HG02885 (cell line): ENCODE measurements around the gene LMO1.

Experiments used
- ATAC-seq: cut with Tn5 transposase; IDR thresholded peaks from one replicate; pipeline ENCODE4 v1.9.1; 2021; ENCODE audit warnings: mild to moderate bottlenecking; ENCODE audit not compliant: unreplicated experiment, poor library complexity

The LMO1 gene

DNA sequence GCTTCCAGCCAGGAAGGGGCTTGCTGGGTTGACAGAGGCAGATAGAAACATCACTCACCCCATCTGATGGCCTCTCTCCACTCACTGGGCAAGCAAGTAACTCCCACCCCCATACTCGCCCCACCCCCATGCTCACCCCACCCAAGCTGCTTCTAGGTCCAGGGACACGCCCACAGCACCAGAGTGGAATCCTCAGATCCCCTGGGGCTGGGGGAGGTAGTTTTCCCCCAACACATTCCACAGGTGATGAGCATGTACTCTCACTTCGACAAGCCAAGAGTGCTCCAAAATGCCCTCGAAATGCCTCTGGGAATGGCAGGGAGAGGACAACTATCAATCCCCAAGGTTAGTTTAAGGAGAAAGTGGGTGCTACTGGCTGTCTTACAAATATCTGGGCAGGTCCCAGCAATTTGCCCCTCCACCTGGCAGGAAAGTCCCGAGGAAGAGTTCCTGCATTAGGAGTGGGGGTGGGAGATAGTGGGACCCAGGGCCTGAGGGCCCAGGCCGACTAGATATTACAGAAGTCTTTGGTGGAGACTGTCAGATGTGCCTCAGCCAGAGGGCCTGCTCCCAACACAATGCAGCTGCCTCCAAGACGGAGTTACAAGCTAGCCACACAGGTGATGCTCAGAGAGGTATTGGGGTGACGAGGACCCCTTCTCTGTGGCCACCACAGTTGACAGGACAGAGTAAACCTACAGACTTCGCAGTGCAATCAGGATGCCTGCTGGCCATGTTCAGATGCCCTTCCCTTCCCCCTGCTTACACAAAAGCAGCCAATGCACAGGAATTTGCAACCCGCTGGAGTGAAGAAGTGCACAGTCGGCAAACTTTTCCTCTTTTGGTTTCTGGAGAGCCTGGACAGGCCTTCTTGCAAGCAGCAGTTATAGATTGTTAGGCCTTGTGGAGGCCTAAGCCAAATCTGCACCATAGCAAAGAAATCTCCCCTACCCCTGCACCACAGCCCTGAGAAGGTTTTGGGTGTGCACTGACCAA, 2.9 kb upstream of the LMO1 start:
- ATAC-seq: no peak

GRCh38 chr11:8265681-8266241, 2.1 kb upstream of the LMO1 start:
- no peak for ATAC-seq

DNA sequence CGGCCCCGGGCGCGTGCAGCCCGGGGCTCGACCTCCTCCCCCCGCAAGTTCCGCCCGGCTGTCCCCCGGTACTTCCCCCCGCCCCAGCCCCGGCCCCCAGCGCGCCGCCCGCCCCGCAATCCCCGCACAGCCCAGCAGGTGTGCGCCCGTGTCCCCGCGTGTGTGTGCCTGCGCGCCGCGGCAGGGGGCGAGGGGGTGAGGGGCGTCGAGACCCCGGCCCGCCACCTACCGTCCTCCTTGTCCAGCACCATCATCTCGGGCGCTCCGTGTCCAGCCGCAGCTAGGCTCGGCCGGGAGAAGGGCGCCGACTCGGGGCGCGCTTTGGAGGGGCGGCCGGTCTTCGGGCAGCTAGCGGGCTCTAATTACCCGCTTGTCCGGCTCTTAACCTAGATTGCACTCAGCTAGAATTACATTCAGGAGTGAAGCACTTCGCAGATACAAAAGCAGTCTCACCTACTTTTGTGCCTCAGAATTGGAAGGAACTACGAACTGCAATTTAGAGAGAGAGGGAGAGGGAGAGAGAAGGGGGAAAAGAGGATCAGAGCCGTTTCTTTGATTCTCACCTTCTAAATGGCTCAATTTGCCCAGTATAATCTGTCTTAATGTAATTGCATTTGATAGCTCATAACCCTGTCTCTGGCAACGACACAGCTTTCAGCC, 439 bp downstream of the LMO1 start:
- peak; percentile 8 for ATAC-seq

GRCh38 chr11:8262552-8263108, 1.0 kb downstream of the LMO1 start:
- peak; percentile 39 for ATAC-seq

DNA sequence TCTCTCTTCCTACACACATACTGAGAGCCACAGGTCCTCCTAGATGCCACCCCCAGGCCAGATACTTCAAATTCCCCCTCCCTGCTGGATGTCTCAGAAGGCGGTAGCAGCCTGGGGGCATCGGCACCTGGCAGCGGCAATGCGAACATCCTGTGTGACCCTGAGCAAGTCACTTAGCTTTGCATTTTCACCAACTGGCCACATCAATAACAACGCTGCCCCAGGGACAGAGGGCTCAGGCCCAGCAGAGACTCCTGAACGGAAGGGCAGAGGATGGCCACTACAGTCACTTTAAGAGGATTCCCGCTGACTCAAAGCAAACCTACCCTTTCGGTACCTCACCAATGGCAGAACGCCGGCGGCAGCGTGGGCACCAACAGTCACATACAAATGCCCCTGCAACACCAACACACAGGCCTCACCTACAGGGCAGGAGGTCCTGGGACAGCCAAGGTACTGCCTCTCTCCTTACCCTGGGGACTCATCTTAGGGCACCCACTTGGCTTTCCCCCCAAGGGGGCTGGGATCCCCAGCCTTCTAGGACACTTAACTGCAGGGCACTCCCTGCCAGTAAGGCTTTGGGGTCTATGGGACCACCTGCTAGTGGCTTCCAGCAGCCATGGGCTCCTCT, 1.6 kb downstream of the LMO1 start:
- no peak for ATAC-seq

DNA sequence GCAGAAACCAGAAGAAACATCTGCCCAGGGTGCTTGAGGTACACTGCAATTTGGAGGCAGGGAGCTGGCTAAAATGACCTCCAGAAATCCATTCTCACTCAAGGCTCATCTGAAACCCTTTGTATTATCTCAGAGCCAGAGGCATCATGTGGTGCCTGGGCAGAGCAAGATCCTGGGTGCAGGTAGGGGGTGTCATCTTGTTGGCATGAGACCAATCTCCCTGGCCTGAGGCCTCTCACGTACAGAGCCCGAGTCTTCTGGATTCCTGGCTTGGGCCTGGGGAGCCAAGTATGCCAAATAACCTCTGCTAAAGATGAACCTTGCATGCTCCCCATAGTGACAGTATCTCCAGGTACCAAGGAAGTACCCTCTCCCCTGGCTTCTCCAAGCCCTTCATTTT, 2.4 kb downstream of the LMO1 start:
- no peak for ATAC-seq

- no peak for ATAC-seq
These were observed 3.3 kb downstream of the LMO1 start for GRCh38 chr11:8260202-8260966.

DNA sequence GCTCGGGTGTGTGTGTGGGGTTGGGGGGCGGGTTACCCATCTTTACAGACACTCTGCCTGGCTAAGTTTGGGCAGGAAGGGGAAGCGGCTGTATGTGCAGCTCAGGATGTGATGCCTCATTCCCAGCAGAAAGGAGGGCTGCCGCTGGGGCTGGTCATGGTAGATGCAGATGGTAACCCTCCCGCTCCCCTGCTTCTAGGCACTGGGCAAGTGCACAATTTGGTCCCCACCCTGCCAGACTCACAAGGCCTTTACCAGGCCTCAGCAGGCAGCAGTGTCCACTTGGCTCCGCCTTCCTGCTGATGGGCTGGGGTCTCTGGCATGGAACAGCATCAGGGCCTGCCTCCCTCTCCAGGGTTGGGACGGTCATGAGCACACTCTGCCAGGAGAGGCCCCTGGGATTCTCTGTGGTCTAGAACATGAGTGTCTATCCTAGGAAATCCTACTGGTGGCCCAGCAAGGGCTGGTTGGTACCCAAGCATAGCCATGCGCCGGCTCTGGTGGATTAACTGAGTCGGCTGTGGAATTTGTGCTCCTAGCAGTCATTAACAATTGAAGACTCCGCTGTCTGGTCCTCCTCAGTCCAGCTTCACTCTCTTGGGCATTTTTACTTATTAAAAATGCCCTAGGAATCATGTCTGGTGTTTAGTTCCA, 4.2 kb downstream of the LMO1 start:
- ATAC-seq: no peak

DNA sequence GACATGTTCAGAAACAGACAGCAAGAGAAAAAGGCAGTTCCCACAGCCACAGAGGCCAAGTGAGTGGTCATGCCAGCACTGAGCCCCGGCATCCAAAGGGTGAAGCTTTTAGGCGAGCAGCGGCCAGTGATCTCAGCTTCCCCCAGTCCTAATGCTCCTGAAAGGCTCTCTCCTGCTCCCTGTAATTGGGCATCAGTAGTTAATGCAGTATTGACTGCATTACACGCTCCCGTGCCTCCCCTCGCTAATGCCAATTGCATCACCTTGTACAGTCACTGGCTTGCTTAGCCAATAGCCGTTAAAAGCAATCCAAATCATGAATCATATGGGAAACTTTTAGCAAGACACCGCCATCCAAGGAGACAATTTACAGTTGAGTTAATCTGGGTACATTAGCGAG, 4.9 kb downstream of the LMO1 start:
- ATAC-seq: no peak

GRCh38 chr11:8258289-8258688, 5.4 kb downstream of the LMO1 start:
- no peak for ATAC-seq

DNA sequence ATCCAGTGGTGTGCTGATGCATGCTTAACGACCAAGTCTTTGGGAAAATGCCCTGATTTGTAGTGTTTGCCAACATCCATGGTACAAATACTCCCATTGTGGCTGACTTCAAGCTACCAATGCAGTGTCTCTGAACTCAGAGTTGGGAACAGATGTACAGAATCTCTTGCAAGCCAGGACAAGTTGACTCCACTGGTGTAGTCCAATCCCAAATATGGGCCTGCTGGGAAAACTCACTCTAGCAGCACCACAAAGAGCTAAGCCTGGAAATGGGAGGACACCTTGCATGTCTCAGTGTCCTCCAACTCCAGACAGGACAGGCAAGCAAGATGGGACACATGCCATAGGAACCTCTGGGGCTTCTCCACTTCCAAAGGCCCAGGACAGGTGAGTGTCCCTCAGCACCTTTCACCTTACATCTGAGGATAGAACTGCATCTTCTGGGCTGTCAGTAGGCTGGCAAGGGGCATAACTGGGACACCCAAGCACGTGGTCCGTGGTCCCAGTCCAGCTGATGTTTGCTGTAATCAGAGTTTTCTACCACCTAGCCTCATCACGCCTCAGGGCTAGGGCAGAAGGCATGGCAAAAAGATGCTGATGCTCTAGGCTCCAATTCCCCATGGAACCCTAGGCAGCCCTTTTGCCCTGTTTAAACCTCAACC, 6.5 kb downstream of the LMO1 start:
- no peak for ATAC-seq

GRCh38 chr11:8256271-8257002, 7.2 kb downstream of the LMO1 start:
- no peak for ATAC-seq

DNA sequence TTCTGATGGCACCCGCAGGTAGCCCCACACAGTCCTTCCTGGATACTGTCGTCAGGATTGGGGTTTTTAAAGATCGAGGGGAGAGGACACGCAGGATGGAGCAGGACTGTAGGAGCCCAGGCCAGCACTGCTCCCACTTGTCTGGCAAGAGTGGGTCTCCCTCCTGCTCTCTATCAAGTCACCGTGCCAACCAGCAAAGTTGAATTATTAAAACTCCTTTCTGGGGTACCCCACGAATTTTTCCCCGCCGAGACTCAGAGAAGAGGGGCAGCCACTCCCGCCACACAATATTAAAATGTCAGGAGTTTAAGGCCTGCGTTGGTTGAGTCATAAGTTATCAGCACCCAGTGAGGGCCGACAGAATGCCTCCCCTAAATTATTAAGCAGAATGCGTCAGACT, 10.1 kb downstream of the LMO1 start:
- no peak for ATAC-seq

GRCh38 chr11:8252946-8253345, 10.7 kb downstream of the LMO1 start:
- no peak for ATAC-seq

GRCh38 chr11:8252388-8252787, 11.3 kb downstream of the LMO1 start:
- ATAC-seq: no peak

DNA sequence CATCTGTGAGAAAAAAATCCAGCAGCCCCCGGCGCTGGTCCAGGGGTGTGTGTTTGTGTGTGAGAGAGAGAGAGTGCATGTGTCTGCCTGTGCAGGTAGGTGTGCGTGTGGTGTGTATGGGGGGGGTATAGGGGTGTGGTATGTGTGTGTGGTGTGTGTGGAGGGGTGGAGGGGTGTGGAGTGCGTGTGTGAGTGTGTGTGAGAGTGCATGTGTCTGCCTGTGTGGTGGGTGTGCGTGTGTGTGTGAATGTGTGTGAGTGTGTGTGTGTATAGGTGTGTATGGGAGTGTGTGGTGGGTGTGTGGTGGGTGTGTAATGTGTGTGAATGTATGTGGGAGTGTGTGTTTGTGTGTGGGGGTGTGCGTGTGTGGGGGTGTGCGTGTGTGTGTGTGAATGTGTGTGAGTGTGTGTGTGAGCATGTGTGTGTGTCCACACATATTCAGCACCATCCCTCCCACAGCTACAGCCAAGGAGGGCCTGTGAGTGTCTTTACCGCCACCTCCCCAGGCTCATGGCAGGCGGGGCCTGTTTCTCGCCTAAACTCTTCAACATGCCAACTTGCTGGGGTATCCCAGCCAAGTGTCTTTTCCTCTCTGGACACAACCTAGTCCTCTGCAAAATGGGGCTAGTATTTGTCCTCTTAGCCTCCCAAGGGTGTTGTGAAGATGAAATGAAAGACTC, 11.9 kb downstream of the LMO1 start:
- no peak for ATAC-seq

DNA sequence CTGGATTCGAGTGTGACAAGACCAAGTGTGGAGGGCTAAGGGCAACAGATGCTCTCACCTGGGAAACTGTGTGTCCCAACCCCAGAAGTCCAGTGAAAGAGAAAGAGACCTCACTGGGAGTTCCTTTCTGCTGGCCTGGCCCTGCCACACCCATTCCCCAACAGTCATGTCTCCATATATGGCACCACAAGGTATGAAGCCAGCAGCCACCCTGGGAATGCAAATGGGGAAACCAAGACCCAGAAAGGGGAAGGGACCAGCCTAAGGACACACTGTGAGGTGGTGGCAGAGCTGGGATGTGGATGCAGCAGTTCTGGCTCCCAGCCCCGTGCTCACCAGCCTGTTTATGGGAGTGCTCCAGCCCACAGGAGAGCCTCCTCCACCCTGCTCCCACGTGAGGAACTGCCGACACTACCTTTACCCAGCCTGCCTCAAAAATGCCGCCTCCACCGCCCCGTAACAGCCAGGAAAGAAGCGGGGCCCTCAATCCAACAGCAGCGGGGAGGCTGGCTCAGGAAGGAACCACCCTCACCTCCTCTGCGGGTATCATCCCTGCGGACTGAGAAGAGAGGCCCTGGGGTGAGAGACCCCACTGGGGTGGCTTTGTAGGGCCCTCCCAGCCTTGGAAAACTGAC, 12.6 kb downstream of the LMO1 start:
- no peak for ATAC-seq
